WERI-Rb-1 (cell line): ENCODE measurements around the gene ST6GALNAC1.
"Not testable (repeated sequence)": the region's sequence is repeated elsewhere in the genome, so short reads cannot be mapped to it uniquely, and the experiment has no call there.

Experiments used
- DNase-seq: peaks from one replicate; pipeline ENCODE4 v3.0.0-alpha.2; 2020
- H3K27ac ChIP-seq: fragments of 250-450 bp; sonication (Bioruptor Pico); 2 replicates; pipeline ENCODE4 v1.5.1; 2020; ENCODE audit warnings: mild to moderate bottlenecking, moderate library complexity
- H3K27me3 ChIP-seq: fragments of 250-450 bp; sonication (Bioruptor Pico); 2 replicates; pipeline ENCODE4 v1.5.1; 2021; ENCODE audit warnings: mild to moderate bottlenecking, low read depth, moderate library complexity; ENCODE audit not compliant: insufficient read depth, severe bottlenecking
- H3K36me3 ChIP-seq: fragments of 250-450 bp; sonication (Bioruptor Pico); 2 replicates; pipeline ENCODE4 v1.5.1; 2020; ENCODE audit warnings: mild to moderate bottlenecking, moderate library complexity
- H3K4me3 ChIP-seq: 2 replicates; pipeline ENCODE4 v1.5.1; 2011; ENCODE audit warnings: low read depth, mild to moderate bottlenecking, control low read depth, low read length
- H3K9me3 ChIP-seq: fragments of 250-450 bp; sonication (Bioruptor Pico); 2 replicates; pipeline ENCODE4 v1.5.1; 2021; ENCODE audit warnings: mild to moderate bottlenecking, moderate library complexity; ENCODE audit not compliant: severe bottlenecking
- TF ChIP-seq, protein P1 (sequence below): IDR thresholded peaks from 2 replicates; pipeline ENCODE4 v1.5.1; 2011; ENCODE audit warnings: low read depth, mild to moderate bottlenecking, control low read depth, inconsistent platforms, low read length

ST6GALNAC1 gene

DNA sequence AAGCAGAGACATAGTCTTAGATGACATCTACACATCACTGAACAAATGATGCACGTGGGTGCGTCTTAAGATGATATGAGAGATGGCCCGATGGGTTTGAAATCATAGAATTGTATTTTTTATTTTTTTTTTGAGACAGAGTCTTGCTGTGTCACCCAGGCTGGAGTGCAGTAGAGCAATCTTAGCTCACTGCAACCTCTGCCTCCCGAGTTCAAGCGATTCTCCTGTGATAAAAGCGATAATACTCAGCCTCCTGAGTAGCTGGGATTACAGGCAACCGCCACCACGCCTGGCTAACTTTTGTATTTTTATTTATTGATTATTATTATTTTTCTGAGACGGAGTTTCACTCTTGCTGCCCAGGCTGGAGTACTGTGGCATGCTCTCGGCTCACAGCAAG lies 5.3 kb downstream of the ST6GALNAC1 start:
- no peaks in the 10 kb centered on the region for H3K27me3 ChIP-seq
- H3K9me3 ChIP-seq = no peaks in the 10 kb centered on the region
- TF ChIP-seq, protein P1, sequence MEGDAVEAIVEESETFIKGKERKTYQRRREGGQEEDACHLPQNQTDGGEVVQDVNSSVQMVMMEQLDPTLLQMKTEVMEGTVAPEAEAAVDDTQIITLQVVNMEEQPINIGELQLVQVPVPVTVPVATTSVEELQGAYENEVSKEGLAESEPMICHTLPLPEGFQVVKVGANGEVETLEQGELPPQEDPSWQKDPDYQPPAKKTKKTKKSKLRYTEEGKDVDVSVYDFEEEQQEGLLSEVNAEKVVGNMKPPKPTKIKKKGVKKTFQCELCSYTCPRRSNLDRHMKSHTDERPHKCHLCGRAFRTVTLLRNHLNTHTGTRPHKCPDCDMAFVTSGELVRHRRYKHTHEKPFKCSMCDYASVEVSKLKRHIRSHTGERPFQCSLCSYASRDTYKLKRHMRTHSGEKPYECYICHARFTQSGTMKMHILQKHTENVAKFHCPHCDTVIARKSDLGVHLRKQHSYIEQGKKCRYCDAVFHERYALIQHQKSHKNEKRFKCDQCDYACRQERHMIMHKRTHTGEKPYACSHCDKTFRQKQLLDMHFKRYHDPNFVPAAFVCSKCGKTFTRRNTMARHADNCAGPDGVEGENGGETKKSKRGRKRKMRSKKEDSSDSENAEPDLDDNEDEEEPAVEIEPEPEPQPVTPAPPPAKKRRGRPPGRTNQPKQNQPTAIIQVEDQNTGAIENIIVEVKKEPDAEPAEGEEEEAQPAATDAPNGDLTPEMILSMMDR = no peak
- no peak overlapping the region for H3K4me3 ChIP-seq
- H3K36me3 ChIP-seq = no peaks in the 10 kb centered on the region
- no peak for DNase-seq
- H3K27ac ChIP-seq = no peak overlapping the region

DNA sequence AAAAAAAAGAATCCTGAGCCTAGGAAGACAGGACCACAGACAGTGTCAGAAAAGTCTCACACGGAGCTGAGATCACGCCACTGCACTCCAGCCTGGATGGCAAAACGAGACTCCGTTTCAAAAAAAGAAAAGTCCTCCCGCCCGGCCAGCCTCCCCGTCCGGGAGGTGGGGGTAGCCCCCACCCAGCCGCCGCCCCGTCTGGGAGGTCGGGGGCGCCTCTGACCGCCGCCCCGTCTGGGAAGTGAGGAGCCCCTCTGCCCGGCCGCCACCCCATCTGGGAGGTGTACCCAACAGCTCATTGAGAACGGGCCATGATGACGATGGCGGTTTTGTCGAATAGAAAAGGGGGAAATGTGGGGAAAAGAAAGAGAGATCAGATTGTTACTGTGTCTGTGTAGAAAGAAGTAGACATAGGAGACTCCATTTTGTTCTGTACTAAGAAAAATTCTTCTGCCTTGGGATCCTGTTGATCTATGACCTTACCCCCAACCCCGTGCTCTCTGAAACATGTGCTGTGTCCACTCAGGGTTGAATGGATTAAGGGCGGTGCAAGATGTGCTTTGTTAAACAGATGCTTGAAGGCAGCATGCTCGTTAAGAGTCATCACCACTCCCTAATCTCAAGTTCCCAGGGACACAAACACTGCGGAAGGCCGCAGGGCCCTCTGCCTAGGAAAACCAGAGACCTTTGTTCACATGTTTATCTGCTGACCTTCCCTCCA lies 6.9 kb downstream of the ST6GALNAC1 start:
- H3K36me3 ChIP-seq, H3K27me3 ChIP-seq, H3K9me3 ChIP-seq, DNase-seq, H3K27ac ChIP-seq, H3K4me3 ChIP-seq: not testable (repeated sequence)

GRCh38 chr17:76635659-76636360 lies 7.7 kb downstream of the ST6GALNAC1 start:
- H3K4me3 ChIP-seq = no peak overlapping the region
- no peak for DNase-seq
- H3K27me3 ChIP-seq = no peaks in the 10 kb centered on the region
- TF ChIP-seq, protein P1 = no peak
- no peaks in the 10 kb centered on the region for H3K9me3 ChIP-seq
- H3K36me3 ChIP-seq = no peaks in the 10 kb centered on the region
- no peak overlapping the region for H3K27ac ChIP-seq

DNA sequence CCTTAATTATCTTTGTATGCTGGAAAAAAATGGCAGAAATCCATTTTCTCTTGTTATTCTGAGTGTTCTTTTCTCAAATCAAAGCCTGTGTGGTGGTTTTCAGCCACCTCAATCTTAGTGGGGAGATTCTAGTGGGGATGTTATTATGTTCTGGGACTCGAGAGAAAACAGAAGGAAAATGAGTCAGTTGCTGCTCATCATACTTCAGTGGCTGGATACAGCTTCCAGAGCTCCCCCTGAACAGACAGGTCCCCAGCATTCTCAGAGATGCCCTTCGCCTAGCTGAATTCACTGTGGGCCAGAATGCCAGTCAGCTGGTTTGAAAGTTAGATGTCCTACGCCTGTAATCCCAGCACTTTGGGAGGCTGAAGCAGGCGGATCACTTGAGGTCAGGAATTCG lies 8.5 kb downstream of the ST6GALNAC1 start:
- Histone ChIP-seq H3K9me3 (no peaks in the 10 kb centered on the region), H3K27me3 (no peaks in the 10 kb centered on the region), H3K36me3 (no peaks in the 10 kb centered on the region), H3K4me3 (no peak overlapping the region), H3K27ac (no peak overlapping the region)
- TF ChIP-seq, protein P1 = no peak
- no peak for DNase-seq

GRCh38 chr17:76633628-76634328 lies 9.8 kb downstream of the ST6GALNAC1 start:
- no peak overlapping the region for H3K4me3 ChIP-seq
- H3K27me3 ChIP-seq = no peaks in the 10 kb centered on the region
- TF ChIP-seq, protein P1 = no peak
- no peak for DNase-seq
- H3K27ac ChIP-seq = no peak overlapping the region
- no peaks in the 10 kb centered on the region for H3K9me3 ChIP-seq
- H3K36me3 ChIP-seq = no peaks in the 10 kb centered on the region
